Measurements from ENCODE around the gene COG3.
"Not testable (repeated sequence)": the region's sequence is repeated elsewhere in the genome, so short reads cannot be mapped to it uniquely, and the experiment has no call there.

Gene COG3, protein sequence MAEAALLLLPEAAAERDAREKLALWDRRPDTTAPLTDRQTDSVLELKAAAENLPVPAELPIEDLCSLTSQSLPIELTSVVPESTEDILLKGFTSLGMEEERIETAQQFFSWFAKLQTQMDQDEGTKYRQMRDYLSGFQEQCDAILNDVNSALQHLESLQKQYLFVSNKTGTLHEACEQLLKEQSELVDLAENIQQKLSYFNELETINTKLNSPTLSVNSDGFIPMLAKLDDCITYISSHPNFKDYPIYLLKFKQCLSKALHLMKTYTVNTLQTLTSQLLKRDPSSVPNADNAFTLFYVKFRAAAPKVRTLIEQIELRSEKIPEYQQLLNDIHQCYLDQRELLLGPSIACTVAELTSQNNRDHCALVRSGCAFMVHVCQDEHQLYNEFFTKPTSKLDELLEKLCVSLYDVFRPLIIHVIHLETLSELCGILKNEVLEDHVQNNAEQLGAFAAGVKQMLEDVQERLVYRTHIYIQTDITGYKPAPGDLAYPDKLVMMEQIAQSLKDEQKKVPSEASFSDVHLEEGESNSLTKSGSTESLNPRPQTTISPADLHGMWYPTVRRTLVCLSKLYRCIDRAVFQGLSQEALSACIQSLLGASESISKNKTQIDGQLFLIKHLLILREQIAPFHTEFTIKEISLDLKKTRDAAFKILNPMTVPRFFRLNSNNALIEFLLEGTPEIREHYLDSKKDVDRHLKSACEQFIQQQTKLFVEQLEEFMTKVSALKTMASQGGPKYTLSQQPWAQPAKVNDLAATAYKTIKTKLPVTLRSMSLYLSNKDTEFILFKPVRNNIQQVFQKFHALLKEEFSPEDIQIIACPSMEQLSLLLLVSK

DNA sequence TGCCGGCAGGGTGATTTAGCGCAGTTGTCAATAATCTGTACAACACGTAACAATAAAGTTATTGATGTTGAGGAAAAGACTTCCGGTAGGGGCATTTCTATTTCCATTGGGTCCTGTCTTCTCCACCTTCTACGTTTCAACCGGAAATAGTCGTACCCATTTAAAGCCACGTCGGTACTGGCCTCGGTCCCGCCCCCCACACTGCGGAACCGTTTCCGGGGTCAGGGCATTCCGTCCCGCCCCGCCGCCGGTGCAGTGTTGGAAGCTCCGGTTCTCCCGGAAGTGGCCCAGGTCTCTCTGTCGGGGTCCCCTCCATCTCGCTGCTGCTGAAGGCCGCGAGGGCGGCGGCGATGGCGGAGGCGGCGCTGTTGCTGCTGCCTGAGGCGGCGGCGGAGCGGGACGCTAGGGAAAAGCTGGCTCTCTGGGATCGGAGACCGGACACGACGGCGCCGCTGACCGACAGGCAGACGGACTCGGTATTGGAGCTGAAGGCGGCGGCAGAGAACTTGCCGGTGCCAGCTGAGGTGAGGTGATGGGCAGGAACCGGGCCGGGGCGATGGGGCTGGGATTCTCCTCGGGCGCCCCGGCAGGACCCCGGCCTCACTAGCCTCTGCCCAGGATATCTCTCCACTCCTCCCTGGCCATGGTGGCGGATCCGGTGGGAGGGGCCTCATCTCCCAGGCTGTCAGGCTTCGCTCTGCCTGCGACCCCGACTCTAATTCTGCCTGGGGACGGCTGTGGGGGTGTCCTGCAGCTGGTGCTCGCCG, at the start of gene COG3:
COG3 (plus strand) TSS at position 253 of the 767 bp plus-strand sequence; CDS start at position 351, 98 bp downstream.
- peak; percentile 72 for DNase-seq

DNA sequence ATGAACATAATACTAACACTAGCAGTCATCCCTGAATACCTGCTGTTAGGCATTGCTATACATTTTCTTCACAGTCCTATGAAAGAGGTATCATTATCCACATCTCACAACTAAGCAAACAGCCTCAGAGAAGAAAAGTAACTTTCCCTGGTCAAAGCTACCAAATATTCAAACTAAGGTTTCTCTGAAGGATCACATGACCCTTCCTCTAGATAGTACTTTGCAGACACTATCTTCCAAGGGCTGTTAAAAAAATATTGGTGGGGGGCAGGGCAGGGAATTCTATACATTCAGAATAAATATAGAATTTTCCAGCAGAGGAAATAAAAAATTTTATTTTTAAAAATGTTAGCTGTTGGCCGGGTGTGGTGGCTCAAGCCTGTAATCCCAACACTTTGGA, 49.6 kb upstream of the COG3 start:
- no peak for DNase-seq

DNA sequence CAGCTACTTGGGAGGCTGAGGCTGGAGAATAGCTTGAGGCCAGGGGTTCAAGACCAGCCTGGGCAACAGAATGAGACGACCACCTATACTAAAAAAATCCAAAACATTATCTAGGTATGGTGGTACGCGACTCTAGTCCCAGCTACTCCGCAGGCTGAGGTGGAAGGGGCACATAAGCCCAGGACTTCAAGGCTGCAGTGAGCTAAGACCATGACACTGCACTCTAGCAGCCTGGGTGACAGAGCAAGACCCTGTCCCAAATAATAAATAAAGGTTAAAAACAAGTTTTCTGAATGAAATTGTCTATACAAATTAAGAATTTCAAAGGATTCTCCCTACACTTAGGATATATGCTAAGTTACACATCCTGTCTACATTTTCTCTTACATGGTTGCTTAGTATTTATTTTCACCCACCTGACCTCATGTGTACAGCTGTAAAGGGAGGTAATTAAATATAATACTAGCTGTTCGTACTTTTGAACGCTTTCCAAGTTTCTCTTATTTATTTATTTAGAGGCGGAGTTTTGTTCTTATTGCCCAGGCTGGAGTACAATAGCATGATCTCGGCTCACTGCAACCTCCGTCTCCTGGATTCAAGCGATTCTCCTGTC, 48.1 kb upstream of the COG3 start:
- no peak for DNase-seq

DNA sequence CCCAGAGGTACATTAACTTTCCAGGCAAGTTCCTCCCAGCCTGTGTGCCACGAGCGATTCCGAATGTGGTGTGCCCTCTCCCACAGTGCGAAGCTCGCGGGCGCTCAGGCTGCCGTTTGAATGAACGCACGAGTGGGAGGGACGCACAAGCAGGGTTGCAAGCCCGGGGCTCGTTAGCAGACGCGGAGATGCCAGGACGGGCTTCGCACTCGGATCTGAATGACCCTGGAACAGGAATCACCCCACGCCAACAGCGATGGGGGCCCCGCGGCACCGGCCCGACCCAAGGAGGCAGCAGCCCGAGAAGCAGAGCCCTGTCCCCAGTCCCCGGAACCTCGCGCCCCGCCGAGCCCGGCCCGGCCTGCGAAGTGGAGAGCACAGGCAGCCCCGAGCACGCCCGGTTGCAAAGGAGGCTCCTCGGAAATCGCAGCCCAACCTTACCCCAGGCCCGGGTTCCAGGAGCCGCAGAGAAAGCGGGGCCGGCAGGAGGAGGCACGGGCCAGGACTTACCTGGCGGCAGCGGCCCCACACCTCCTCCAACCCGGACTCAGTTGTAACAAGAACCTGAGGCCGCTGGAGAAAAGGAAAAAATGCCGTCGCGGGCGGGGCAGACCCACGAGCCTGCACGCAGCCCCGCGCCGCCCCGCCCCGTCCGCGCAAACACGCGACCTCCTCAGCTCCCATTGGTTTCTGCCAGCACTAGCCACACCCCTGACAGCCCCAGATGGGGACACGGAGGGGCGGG, 46.8 kb upstream of the COG3 start, which contains the start of gene SLC25A30:
SLC25A30 (minus strand) TSS at position 584 of the 745 bp plus-strand sequence. CDS start 6,948 bp downstream, outside the sequence.
- DNase-seq = peak; percentile 59

DNA sequence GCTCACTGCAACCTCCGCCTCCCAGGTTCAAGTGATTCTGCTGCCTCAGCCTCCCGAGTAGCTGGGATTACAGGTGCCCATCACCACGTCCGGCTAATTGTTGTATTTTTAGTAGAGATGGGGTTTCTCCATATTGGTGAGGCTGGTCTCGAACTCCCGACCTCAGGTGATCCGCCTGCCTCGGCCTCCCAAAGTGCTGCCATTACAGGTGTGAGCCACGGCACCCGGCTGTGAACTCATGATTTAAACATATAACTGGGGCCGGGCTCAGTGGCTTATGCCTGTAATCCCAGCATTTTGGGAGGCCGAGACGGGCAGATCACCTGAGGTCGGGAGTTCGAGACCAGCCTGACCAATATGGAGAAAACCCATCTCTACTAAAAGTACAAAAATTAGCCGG, 45.4 kb upstream of the COG3 start:
- DNase-seq = not testable (repeated sequence)

DNA sequence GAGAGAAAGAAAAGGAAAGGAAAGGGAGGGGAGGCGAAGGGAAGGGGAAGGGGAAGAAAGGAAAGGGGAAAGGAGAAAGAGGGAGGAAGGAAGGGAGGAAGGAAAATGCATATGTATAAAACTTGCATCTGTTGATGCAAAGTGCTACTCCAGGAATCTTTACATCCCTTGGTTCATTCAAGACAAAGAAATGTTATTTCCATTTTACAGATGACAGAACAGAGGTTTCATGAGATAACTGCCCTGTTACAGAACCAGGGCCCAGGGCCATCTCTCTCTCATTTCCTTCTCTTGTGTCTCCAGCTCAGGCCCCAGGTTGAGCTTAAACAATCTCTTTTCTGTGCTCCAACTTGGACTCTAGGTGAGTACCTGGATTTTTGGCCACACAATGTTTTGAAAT, 44.8 kb upstream of the COG3 start:
- no peak for DNase-seq

DNA sequence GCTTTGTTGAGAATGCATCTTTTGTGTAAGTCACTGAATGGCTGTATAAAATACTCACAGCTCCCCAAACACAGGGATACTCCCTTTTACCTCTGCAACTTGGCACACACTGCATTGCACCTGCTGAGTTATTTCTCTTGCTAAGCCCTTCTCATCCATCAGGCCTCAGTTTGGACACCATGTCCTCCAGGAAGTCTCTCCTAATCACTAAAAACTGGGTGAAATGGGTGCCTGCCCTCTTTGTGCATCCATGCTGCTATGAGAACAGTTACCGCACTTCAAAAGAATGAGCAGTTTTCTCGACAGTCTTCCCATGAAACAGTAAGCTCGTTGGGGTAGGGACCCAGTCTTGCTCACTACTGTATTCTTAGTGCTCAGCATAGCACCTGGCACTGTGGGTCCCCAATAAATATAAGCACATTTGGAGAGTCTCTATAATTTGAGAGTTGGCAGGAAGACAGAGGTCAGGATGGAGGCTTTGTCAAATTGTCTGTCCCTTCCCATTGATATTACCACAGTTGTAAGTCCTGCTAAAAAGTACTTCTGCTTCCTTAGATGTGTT, 41.9 kb upstream of the COG3 start:
- no peak for DNase-seq

DNA sequence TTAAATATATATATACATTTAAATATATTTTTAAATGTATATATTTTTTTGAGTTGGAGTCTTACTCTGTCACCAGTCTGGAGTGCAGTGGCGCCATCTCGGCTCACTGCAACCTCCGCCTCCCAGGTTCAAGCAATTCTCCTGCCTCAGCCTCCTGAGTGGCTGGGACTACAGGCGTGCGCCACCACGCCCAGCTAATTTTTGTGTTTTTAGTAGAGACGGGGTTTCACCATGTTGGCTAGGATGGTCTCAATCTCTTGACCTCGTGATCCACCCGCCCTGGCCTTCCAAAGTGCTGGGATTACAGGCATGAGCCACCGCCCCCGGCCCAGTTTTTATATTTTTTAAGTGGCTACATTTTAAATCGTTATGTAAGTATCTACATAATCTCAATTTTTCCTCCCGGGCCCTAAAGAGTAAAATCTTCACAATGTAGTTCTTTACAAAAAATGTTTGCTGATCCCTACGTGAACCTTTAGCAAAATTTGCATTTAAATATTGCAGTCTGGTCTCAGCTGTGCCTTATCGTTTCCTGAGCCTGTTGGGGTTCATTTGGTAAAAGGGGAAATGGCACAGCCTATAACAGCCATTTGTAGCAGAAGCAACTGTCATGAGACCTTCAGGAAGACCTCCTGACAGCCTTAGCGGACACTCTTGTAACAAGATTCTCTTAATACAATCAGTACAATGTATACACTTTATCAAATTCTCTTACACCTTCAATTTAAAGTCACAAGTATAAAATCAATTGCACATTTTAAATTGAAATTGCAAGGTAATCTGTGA, 38.5 kb upstream of the COG3 start:
- DNase-seq = not testable (repeated sequence)

DNA sequence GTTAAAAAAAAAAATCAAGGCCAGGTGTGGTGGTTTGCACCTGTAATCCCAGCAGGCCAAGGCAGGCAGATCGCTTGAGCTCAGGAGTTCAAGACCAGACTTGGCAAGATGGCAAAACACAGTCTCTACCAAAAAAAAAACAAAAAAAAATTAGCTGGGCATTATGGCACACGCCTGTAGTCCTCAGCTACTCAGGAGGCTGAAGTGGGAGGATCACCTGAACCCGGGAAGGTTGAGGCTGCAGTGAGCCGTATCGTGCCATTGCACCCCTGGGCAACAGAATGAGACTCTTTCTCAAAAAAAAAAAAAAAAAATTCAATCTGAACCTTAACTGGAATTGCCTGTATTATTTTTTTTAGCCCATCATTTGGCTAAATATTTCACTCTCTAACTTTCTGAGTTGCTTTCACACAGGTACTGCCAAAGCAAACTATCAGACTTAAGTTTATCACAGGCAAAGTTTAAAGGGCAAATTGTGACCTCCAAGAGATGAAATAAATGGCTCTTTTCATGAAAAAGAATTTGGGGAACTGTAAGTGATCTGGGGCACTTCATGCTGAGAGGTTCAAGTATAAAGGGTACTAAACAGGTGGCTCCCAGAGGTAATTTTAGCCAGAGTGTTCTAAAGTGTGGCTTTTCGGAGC, 31.9 kb upstream of the COG3 start:
- DNase-seq = no peak

DNA sequence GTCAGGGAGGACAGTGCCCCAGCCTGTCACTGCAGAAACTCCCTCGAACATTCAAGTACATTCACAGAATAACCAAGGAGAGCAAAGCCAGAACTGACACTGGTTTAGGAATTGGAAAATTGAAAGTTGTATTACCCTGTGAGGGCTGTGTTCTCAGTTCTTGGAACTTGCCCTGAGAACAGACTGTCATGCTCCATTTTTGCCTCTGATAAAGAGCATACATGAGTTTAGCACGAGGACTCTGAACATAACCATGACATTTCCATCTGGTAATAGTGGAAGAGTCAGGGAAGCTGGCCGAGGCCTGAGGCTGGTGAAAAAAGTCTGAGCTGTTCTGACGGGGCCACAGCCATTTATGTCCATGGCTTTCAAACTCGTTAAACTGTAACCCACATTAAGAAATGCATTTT, 31.4 kb upstream of the COG3 start:
- DNase-seq = no peak

DNA sequence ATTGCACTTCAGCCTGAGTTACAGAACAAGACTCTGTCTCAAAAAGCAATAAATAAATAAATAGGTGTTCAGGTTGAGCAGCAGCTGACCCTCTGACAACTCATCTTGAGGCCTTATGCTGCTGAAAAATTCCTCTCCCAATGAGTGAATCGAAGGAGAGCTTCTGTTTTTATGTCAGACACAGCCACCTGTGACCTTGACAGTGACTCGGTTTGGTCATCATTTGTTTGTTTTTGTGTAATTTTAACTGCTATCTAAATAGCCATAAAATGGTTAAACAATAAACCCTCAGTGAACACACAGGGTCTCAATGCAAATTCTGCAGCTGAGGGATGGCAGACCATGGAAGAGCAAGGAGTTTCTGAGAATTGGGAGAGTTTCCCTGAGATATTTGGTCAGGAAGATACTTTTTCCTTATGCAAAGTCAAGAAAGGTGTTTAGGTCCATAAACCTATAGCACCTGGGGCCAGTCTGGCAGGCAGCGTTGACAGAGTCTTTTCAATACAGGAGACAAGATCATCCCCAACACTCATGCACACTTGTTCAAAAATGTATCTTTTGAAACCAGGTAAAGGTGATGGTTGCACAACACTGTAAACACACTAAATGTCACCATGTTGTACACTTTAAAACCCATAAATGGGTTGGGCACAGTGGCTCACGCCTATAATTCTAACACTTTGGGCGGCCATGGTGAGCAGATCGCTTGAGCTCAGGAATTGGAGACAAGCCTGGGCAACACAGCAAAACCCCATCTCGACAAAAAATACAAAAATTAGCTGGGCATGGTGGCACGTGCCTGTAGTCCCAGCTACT, 30.0 kb upstream of the COG3 start:
- no peak for DNase-seq

DNA sequence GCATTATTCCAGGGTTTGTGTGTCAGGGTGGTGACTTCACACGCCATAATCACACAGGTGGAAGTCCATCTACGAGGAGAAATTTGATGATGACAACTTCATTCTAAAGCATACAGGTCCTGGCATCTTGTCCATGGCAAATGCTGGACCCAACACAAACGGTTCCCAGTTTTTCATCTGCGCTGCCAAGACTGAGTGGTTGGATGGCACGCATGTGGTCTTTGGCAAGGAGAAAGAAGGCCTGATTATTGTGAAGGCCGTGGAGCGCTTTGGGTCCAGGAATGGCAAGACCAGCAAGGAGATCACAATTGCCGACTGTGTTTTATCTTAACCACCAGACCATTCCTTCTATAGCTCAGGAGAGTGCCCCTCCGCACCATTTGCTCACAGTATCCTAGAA, 28.4 kb upstream of the COG3 start:
- DNase-seq = no peak

DNA sequence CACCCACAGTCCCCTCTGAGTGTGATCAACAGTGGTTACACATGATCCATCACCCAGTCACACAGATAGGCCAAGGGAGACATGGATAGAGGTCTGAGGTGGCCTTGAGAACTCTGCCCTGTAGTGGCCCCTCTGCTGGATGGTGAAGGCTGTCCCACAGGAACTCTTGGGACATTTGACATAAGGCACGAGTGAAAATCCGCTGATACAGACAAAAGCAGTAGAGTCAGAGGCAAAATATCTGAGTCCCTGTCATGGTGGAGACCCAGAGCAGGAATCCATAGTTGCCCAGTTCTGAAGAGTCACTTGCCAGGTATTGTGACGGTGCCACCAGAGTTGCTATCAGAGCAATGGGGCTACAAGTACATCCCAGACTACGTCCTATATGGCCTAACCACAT, 27.8 kb upstream of the COG3 start:
- no peak for DNase-seq

DNA sequence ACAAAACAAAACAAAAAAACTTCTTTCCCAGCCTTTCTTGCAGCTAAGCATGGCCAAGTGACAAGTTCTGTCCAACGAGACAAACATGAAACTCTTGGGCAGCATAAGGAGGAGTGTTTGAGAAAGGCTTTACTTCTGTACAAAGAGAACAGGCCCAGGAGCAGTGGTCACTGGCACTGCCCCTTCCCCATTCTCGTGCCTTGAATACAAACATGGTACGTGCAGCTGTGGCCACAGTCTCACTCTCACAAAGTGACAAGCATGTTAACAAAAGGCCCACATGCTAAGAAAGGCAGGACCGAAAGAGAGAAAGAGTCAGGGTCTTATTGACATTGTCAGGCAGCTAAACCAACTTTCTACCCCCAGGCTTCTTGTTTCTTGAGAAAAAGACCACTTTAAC, 26.8 kb upstream of the COG3 start:
- DNase-seq = no peak

DNA sequence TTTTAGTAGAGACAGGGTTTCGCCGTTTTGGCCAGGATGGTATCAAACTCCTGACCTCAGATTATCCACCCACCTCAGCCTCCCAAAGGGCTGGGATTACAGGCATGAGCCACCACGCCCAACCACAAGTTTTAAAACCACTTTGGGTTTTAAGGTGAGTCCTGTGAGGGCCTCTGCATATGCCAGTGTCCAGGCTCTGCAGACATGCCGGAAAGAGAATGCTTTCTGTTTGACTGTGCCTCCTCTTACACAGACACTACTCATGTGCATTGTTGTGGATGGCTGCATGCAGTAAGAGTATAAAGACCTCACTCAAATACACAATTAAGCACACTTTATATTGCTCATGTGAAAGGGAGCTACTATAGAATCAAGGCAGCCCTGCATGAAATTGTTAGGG, 25.7 kb upstream of the COG3 start:
- no peak for DNase-seq

DNA sequence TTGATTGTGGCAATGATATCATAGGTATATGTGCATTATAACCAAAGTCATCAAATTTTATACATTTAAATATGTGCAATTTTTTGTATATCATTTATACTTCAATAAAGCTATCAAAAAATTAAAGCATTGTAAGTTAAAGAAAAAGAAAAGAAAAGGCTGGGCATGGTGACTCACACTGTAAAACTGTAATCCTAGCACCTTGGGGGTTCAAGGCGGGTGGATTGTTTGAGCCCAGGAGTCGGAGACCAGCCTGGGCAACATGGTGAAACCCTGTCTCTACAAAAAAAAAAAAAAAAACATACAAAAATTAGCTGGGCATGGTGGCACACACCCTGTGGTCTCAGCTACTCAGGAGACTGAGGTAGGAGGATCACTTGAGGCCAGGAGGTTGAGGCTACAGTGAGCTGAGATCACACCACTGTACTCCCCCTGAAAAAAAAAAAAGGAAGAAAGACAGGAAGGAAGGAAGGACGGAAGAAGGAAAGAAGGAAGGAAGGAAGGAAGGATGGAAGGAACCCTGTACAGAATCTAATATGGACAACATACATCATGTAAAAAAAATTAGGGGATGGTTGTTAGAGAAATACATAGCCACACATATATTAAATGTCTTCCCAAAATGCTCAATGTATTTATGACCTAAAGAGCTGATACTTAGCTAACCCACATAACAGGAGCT, 24.8 kb upstream of the COG3 start:
- no peak for DNase-seq

DNA sequence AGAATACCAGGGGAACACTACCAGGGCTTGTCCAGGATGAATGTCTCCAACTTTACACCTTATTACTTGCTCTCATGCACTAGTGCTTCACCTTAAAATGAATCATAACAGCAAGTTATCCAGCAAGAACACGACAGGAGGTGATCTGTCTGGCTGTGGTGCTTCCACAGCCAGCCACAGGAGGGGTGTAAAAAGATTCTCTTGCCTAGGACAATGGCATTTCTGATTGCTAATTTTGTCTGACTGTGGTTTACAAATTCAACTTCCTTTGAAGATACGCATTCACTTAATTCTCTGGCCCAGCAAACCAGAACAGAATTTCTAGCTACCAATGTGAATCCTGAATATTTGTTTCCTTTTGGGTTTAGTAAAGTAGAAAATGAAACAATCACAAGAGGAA, 23.1 kb upstream of the COG3 start:
- no peak for DNase-seq

DNA sequence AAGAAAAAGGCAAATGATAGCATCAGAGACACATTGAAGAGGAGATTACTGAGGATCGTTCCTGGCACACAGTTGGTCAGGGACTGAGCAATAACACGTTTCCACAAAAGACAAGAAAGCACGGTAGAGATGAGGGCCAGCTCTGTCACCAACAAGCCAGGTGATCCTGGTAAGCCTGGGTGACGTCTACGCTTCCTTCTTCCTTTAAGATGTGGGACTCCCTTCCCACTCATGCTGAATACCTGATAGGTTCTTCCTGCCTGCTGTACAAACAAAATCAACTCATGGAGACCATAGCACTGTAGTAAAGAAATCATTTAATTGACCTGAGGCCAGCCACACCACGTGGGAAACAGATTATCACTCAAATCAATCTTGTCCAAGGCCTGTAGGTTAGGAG, 19.7 kb upstream of the COG3 start:
- DNase-seq = no peak

DNA sequence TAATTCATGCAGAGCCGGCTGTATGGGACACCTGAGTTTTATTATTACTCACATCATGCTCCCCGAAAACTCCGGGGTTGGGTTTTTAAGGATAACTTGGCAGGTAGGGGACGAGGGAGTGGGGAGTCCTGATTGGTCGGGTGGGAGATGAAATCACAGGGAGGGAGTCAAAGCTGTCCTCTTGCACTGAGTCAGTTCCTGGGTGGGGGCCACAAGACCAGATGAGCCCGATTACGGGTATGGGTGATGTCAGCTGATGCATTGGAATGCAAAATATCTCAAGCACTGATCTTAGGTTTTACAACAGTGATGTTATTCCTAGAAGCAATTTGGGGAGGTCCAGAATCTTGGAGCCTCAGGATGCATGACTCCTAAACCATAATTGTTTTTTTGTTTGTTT, 18.6 kb upstream of the COG3 start:
- DNase-seq = no peak
